Activated CD4-positive, alpha-beta T cell treated with anti-CD3 and anti-CD28 coated beads, Interleukin-10, Interleukin-2, amounts not matched to agents 100 ng/mL and 50 ng/mL, durations not matched to agents 16 hours and 8 hours (primary cell): ENCODE measurements around the gene FZR1.
"Not testable (repeated sequence)": the region's sequence is repeated elsewhere in the genome, so short reads cannot be mapped to it uniquely, and the experiment has no call there.

Experiments used
- DNase-seq: peaks from one replicate; pipeline ENCODE4 v3.0.0-alpha.2; 2020

FZR1 gene

DNA sequence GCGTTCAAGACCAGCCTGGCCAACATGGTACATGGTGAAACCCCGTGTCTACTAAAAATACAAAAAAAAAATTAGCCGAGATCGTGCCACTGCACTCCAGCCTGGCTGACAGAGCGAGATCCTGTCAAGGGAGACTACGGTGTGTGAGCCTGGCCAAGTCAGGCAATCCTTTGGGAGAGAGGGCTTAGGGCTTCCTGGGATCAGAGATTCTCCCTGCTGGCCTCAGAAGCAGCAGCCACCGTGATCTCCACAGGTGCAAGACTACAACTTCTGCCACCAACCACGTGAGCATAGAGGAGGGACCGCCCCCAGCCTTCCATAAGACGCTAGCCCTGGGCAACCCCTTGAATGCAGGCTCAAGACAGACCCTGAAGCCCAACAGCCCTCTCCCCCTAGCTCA, 43.7 kb downstream of the FZR1 start:
- no peak for DNase-seq

DNA sequence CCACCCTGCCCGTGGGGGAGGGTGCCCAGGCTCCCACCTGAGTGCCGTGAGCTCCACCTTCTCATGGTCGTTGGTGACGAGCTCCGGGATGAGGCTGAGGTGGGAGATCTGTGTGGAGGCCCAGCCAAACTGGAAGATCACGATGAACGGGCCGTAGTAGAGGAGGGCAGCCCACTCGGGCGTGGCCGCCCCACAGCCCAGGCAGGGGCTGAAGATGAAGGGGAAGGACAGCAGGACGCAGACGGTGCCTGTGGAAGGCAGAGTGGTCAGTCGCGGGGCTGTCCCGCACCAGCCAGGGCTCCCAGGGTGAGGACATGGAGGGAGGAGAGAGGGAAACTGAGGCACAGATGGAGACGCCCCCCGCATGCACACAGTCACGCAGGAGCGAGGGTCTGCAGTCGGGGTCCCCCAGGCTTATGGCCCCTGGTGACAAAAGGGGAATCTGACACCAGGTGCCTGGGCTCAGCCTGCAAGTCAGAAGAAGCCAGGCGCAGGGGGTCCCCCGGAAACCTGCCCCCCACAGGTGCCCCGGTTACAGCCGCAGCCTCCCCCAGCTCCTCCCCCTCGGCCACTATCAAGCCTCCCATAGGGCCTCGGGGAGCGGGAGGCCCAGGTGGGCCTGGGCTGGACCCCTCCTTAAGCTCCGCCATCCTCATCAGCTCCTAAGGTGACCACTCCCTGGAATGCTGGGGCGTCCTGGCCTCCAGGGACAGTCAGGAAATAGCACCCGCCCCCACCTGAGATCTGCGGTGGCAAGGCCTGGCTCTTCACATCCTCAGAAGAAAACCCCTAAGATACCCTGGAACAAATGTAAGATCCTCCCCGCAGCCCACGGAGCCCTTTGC, 45.1 kb downstream of the FZR1 start:
- DNase-seq: no peak

DNA sequence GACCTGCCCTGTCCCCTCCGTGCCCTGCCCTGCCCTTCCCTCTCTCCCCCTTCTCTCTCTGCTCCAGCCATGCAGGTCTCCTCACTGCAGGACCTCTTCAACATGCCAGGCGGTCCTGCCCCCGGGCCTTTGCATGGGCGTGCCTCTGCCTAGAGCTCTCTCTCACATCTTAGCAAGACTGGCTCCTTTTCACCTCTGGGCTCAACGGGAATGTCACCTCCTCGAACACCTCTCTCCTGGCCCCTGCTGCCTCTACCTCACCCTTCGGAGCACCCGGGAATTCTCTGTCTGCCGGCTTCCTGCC, 45.6 kb downstream of the FZR1 start:
- no peak for DNase-seq

DNA sequence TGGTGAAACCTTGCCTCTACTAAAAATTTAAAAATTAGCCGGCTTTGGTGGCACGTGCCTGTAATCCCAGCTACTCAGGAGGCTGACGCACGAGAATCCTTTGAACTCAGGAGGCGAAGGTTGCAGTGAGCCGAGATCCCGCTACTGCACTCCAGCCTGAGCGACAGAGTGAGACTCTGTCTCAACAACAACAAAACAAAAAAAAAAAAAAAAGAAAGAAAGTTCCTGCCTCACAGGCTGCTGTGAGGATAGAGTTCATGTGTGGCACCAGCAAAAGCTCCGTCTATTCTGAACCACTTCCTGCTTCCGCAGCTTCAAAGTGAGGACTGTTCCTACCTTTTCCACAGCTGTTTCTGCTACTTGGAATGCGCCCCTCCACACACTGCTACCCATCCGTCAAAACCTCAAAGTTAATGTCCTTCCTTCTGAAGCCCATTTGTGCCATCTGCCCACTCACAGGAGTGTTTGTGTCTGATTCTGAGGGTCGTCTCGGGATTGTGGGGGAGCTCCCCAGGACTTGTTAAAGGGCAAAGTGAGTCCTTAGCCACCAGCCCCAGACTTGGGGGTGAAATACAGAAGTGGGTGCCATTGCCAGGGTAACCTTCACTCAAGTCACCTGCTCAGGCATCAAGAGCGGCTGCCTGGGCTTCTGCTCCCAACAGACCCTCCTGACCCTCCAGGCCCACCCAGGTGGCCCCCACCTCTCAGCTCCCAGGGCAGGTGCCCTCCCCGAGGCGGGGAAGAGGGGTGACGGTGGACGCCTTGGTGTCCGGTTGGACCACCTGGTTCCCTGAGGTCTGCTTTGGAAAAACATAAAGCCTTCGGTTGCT, 48.4 kb downstream of the FZR1 start:
- peak; percentile 51 for DNase-seq

DNA sequence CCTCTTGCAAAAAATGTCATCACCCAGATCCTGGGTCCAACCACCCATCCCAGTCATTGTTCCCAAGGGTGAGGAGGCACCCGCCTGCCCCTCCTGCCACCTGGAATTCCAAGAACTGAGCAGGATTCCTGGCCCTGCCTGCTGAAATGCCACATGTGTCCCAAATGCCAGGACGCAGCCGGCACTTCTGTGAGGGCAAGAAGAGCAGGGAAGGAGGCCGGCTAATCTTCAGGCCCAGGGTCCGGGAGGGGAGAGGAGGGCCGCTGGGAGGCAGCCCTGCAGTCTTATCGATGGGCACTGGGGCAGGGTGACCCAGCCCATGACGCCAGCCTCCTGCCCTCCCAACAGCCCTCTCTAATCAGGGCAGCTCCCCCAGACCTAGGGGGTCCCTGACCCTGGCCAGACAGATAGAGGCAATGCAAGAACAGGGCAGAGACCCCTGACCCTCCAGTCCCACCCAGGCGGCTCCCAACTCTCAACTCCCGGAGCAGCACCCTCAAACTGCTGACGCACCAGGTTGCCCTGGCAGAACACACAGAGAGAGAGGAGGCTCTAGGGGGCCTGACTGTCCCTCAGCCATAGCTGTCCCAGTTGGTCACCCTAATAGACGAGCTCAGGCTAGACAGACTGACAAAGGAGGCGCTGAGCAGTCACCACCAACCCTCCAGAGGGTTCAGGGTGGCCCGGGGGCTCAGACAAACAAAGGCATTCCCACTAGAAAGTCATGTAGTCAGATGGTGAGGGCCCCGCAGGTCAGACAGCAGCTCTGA, 49.7 kb downstream of the FZR1 start:
- DNase-seq: no peak

DNA sequence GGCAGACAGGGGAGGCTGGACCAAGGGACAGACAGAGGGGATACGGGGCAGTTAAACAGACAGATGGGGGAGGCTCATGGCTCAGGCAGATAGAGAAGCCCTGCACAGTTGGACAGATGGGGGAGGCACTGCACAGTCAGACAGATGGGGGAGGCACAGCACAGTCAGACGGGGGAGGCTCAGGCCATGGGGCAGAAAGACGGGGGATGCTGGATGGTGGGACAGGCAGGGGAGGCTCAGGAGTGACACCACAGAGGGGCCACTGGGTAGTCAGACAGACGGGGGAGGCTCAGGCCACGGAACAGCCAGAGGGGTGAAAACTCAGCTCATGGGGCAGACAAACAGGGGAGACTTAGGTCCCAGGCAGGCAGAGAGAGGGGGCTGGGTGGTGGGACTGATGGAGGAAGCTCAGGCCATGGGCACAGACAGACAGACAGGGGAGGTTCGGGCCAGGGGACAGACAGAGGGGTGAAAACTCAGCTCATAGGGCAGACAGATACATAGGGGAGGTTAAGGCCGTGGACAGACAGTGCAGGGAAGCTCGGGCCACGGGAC, 50.4 kb downstream of the FZR1 start:
- DNase-seq: no peak

DNA sequence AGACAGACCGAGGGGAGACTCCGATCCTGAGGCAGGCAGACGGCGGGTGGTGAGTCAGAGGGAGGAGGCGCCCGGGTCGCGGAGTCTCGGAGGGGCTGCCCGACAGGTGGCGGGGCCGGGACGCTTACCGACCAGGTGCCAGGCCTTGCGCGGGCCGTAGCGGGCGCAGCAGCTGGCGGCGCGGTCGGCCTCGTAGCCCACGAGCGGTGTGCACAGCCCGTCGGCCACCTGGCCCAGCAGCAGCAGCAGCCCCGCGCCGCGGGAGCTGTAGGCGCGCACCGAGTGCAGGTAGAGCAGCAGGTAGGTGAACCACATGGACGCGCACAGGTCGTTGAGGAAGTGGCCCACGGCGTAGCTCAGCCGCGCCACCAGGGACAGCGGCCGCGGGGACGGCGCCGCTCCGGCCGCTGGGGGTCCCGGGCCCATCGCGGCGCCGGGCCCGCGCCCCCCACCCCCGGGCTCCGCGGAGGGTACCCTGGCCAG, 50.9 kb downstream of the FZR1 start:
- peak; percentile 54 for DNase-seq

DNA sequence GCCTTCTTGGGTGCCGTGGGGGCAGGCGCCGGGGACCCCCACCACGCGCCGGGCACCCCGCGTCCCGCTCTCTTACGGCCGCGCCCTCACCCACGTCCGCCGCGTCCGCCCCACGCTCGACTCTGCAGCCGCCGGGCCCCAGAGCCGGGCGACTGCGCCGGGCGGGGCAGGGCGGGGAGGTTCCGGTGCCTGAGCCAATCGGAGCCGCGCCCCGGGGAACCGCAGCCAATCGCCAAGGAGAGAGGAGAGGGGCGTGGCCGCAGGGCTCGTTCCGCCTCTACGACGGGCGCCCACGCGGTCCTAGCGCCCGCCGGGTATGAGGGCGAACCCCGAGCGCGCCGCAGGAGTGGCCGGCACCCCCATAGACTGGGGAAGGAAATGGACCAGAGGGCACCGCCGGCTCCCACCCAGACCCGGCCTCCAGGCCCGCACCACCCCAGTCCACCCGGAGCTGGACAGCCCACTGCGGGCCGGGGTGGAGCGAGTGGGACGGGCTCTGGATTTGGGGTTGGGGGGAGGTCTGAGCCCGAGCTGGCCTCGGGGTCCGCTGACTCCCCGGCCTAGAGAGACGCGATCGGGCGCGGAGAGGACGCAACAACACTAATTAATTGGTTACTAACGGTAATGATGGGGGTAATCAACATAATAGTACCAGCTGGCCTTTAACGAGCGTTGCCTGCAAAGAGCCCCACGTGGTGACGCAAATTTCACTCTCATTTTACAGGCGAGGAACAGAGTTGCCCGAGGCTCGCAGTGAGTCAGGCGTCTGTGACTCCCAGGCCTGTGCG, 51.5 kb downstream of the FZR1 start, which contains the start of gene MFSD12:
MFSD12 (minus strand) TSS at position 126 of the 788 bp plus-strand sequence. CDS start 183 bp downstream, outside the sequence.
- peak; percentile 96 for DNase-seq

DNA sequence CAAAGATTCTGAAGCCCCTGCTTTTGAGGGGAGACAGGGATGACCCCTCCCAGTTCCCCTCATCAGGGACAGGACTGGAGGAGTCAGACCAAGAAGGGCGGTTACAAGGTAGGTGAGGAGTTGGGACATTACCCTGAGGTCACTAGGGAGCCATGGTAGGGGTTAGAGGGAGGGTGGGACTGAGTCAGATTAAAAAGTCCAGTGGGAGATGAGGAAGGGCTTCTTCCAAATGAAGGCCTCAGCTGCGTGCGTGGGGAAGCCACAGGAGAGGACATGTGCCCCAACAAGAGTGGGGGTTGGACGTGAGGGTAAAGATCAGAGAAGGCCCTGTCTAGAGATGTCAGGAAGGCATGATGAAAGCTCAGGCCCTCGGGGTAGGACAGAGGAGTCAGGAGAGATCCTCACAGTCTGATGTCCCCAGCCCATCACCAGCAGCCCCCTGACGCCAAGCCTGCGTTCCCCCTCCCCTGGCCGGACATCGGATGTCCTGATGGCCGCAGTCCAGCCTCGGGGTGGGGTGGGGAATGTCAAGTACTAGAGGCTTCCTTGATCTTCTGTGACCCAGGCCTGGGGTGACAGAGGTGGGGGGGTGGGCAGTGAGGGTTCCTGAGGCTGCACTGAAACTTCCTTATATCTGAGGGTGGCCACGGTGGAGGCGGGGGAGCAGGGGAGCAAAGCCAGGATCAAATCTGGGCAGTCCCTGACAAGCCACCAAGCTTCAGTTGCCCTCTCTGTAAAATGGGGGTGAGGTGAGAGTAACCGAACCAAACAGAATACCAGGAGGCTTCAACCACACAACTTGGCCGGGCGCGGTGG, 57.8 kb downstream of the FZR1 start:
- no peak for DNase-seq

DNA sequence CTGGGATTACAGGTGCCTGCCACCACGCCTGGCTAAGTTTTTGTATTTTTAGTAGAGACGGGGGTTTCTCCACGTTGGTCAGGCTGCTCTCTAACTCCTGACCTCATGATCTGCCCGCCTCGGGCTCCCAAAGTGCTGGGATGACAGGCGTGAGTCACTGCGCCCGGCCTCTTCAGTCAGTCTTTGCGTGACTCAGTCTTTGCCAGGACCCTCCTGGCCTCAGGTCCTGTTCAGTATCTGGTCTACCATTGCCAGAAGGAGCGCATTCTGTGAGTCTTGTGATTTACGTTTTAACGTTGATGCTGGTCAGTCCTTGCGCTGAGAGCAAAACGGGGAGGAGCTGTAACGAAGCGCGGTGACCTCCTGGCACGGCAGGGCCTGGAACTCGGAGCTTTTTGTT, 59.0 kb downstream of the FZR1 start:
- DNase-seq: no peak

DNA sequence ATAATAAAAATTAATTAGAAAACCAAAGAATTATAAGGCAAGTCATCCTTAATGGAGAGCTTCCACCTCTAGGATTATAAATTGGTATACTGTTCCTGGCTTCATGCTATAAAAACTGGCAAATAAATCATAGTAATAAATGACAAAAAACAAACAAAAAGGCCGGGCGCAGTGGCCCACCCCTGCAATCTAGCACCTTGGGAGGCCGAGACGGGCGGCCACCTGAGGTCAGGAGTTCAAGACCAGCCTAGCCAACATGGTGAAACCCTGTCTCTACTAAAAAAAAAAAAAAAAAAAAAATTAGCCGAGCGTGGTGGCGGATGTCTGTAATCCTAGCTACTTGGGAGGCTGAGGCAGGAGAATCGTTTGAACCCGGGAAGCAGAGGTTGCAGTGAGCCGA, 63.9 kb downstream of the FZR1 start:
- DNase-seq: not testable (repeated sequence)

DNA sequence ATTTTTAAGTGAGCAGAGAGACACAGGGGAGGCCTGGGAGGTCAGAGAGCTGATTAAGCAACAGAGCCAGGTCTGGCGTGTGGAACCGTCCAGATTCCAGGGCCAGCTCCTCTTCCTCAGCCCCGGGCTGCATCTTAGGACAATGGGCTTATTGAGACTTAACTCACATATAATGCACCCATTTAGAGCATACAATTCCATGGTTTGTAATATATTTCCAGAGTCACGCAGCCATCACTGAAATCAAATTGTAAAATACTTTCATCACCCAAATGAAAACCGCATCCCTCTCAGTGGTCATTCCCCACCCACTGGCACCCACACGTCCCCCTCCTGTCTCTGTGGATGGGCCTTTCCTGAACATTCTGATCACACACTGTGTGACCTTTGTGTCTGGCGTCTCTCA, 64.5 kb downstream of the FZR1 start:
- no peak for DNase-seq

DNA sequence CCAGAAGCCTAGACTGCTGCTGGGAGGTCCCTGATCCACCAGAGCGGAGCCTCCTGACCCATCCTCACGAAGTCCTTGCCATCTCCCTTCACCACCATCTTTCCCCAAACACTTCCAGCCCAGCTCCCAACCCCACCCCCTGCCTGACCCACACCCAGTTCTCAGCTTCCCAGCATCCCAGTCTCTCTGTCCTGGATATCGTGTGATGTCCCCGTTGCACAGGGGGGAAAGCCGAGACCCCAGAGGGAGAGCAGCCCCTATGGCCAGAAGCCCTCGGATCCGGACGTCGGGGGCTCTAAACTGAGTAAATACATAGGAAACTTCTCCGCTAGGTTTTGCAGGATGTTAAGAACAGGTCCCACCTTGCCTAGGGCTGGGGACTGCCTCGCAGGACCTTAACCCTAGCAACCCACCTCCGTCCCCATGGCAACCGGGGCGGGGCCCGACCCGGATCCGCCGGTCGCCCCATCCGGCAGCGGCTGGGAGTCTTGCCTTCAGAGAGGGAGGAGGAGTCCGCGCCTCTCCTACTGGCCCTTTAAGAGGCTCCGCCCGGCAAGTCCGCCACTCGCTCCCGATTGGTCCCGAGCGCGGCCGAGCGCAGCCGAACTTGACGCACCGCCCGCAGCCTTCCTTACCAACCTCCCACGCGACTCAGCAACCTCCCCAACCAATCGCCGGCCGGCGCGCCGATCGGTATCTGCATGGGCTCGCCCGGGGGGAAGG, 66.2 kb downstream of the FZR1 start:
- peak; percentile 100 for DNase-seq

DNA sequence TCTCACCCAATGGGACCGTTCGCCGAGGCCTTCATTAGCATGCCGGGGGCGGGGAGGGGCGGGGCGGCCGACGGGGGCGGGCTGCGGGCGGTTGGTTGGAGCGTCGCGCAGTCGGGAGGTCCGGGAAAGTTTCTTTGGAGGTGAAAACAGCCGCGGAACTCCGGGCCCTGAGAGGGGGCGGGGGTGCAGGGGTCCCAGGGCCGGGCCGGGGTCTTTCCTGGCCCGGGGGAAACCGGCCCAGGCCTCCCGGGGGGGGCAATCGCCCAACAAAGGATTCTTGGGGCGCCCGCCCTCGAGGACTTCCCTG, 66.7 kb downstream of the FZR1 start, which contains the start of gene HMG20B:
HMG20B (plus strand) TSS at position 90 of the 307 bp plus-strand sequence. CDS start 366 bp downstream, outside the sequence.
- DNase-seq: no peak

DNA sequence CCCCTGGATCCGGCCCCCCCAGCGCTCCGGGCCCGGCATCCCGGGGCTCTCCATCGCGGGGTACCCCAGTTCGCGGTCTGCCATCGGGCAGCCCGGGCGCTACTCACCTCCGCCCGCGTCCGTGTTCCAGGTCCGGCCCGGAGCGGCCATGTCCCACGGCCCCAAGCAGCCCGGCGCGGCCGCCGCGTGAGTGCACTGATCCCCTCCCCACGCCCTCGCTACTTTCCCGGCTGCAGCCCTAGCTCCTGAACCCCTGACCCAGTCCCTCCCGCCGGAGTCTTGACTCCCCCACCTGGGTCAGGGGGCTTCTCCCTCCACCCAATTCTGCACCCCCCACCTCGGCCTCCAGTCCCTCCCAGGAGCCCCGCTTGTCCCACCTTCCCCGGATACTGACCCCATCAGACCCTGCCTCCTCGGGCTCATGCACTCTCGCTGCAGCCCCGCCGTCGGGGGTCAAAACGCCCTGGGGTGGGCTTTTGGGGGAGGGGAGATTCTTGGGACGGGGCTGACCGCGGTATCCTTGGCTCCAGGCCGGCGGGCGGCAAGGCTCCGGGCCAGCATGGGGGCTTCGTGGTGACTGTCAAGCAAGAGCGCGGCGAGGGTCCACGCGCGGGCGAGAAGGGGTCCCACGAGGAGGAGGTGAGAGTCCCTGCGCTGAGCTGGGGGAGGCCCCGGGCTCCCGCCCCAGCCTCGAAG, 67.2 kb downstream of the FZR1 start:
- peak; percentile 26 for DNase-seq

DNA sequence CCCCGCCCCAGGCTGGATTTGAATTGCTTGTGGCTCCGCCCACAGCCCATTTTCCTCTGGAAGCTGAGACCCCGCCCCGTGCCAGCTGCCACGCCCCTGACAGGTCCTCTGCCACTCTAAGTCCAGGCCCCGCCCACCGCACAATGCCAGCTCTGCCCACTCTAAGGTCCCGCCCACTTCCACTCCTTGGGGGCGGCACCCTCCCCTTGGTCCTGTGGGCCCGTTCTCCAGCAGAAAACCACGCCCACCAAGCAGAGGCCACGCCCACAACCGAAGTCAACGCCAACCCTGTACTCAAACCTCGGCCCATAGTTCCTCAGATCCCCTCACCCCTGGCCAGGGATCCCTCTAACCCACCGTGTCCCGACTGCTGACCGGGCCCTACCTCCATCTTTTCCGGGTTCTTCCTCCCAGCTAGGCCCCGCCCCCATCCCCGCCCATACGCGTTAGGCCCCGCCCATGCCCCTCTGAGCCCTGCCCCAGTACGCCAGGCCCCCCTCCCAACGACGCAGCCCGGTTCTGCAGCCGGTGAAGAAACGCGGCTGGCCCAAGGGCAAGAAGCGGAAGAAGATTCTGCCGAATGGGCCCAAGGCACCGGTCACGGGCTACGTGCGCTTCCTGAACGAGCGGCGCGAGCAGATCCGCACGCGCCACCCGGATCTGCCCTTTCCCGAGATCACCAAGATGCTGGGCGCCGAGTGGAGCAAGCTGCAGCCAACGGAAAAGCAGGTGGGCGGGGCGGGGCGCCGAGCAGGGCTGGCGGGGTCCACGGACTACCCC, 67.9 kb downstream of the FZR1 start:
- DNase-seq: peak; percentile 97

DNA sequence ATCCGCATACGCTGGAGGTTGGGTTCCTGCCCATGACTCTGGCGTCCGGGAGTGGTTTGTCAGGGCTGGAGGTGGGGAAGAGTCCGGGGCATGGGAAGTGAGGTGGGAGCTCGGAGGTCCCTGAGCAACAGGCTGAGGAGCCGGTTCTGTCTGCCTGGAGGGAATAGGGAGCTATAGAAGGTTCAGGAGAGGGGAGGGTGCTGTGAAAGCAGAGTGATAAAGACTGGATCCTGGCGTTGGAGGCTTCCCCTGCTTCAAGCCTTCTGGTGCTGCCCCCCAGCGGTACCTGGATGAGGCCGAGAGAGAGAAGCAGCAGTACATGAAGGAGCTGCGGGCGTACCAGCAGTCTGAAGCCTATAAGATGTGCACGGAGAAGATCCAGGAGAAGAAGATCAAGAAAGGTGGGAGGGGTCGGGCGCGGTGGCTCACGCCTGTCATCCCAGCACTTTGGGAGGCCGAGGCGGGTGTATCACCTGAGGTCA, 69.2 kb downstream of the FZR1 start:
- DNase-seq: no peak

DNA sequence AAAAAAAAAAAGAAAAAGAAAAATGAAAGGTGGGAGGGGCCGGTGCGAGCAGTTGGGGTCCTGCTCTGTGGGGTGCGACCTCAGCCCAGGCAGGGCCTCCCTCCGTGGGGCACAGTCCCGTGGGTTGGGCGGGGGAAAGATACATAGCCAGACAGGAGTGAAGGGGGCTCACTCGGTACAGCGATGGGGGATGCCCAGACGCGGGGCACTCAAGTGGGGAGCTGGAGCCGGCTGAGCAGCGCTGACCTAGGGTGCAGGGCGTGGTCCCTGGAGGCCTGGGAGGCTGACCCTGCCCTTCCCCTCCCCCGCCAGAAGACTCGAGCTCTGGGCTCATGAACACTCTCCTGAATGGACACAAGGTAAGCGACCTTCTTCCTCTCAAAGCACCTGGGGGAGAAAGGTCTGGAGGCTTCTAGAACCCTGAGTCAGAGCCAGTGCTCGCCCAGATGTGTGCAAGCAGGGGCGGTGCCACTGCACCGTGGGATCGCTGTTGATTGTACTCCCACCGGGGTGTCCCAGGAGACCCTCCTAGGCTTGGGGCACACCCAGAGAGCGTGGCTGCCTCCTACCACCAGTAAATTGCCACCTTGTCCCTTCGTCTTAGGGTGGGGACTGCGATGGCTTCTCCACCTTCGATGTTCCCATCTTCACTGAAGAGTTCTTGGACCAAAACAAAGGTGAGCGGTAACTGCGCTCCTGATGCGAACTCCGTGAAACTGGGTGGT, 70.0 kb downstream of the FZR1 start:
- no peak for DNase-seq
